Measurements from ENCODE around the gene PHOSPHO1. TPM values are rescaled to one million over a fixed set of nuclear protein-coding genes. Genes with fewer than 3 reads are reported as not detected.

PHOSPHO1 gene
- total RNA-seq, 2 experiments from 2014 or later, result not detected

- peak; percentile 61 for DNase-seq
- H3K4me1 Mint-ChIP-seq, result peaks cover 61% of the 10 kb centered on the region
- ChIA-PET CTCF (interaction anchor here (1.3 to 2.6 kb wide), 2 partner anchors 19 to 28 kb away, joined by 4 to 11 read pairs; no protein-coding TSS in a partner anchor), POLR2A (interaction anchor here (0.6 kb wide), 1 partner anchor 26 kb away, joined by 3 read pairs; no protein-coding TSS in a partner anchor)
- intact Hi-C loops (cut with DNase I, micrococcal nuclease), result loop anchor here (1.0 to 2.0 kb wide), 2 partner anchors 9 to 26 kb away; partner anchors contain the start of genes ABI3 (in 1 of the 2) and GNGT2 (in 1 of the 2)
- H3K36me3 Mint-ChIP-seq (ENCODE audit: low read depth), result peaks cover 59% of the 10 kb centered on the region
- peak; percentile 42 for ATAC-seq
- peak overlapping the region; percentile 9 for H3K4me3 Mint-ChIP-seq
- no peaks in the 10 kb centered on the region for H3K27me3 Mint-ChIP-seq
- H3K9me3 Mint-ChIP-seq (ENCODE audit: low read depth), result no peaks in the 10 kb centered on the region
- peak overlapping the region; percentile 81 for H3K27ac Mint-ChIP-seq
Observed at GRCh38 chr17:49218941-49219913, 11.4 kb downstream of the PHOSPHO1 start.

- intact Hi-C loops (cut with DNase I, micrococcal nuclease), result loop anchor here (1.0 to 2.0 kb wide), 2 partner anchors 8 to 25 kb away; partner anchors contain the start of genes ABI3 (in 1 of the 2) and GNGT2 (in 1 of the 2)
- H3K36me3 Mint-ChIP-seq (ENCODE audit: low read depth), result peaks cover 56% of the 10 kb centered on the region
- POLR2A ChIA-PET, result no interaction called here
- peak; percentile 66 for DNase-seq
- CTCF ChIA-PET, result interaction anchor here (1.1 to 2.6 kb wide), 3 partner anchors 10 to 26 kb away, joined by 4 to 11 read pairs (median 4); no protein-coding TSS in a partner anchor
- peak overlapping the region; percentile 86 for H3K27ac Mint-ChIP-seq
- peak; percentile 73 for ATAC-seq
- peaks cover 63% of the 10 kb centered on the region for H3K4me1 Mint-ChIP-seq
- H3K27me3 Mint-ChIP-seq, result no peaks in the 10 kb centered on the region
- no peaks in the 10 kb centered on the region for H3K9me3 Mint-ChIP-seq (ENCODE audit: low read depth)
- H3K4me3 Mint-ChIP-seq, result peak overlapping the region; percentile 54
Observed at GRCh38 chr17:49217651-49218413, 12.8 kb downstream of the PHOSPHO1 start.

GRCh38 chr17:49216953-49217650, 13.5 kb downstream of the PHOSPHO1 start:
- intact Hi-C loops (cut with DNase I, micrococcal nuclease), result no loop called here
- no peaks in the 10 kb centered on the region for H3K9me3 Mint-ChIP-seq (ENCODE audit: low read depth)
- H3K36me3 Mint-ChIP-seq (ENCODE audit: low read depth), result peaks cover 51% of the 10 kb centered on the region
- H3K4me1 Mint-ChIP-seq, result peaks cover 70% of the 10 kb centered on the region
- DNase-seq (no peak), ATAC-seq (no peak)
- H3K27me3 Mint-ChIP-seq, result no peaks in the 10 kb centered on the region
- no peak overlapping the region for H3K4me3 Mint-ChIP-seq
- ChIA-PET POLR2A (no interaction called here), CTCF (interaction anchor here (1.1 to 2.6 kb wide), 2 partner anchors 9 to 25 kb away, joined by 4 to 11 read pairs; no protein-coding TSS in a partner anchor)
- H3K27ac Mint-ChIP-seq, result peak overlapping the region; percentile 8

GRCh38 chr17:49216482-49216881, 14.1 kb downstream of the PHOSPHO1 start:
- POLR2A ChIA-PET, result no interaction called here
- H3K27me3 Mint-ChIP-seq, result no peaks in the 10 kb centered on the region
- CTCF ChIA-PET, result interaction anchor here (2.6 kb wide), 1 partner anchor 25 kb away, joined by 11 read pairs; no protein-coding TSS in a partner anchor
- peaks cover 49% of the 10 kb centered on the region for H3K36me3 Mint-ChIP-seq (ENCODE audit: low read depth)
- DNase-seq, result no peak
- H3K27ac Mint-ChIP-seq, result peak overlapping the region; percentile 81
- H3K9me3 Mint-ChIP-seq (ENCODE audit: low read depth), result no peaks in the 10 kb centered on the region
- intact Hi-C loops (cut with DNase I, micrococcal nuclease), result no loop called here
- H3K4me3 Mint-ChIP-seq, result no peak overlapping the region
- no peak for ATAC-seq
- peaks cover 71% of the 10 kb centered on the region for H3K4me1 Mint-ChIP-seq

- peak overlapping the region; percentile 46 for H3K4me3 Mint-ChIP-seq
- intact Hi-C loops (cut with DNase I, micrococcal nuclease), result no loop called here
- CTCF ChIA-PET, result interaction anchor here (0.7 to 2.5 kb wide), 7 partner anchors 9 to 100 kb away, joined by 3 to 20 read pairs (median 4); no protein-coding TSS in a partner anchor
- H3K9me3 Mint-ChIP-seq (ENCODE audit: low read depth), result no peaks in the 10 kb centered on the region
- POLR2A ChIA-PET, result interaction anchor here (1.2 to 1.4 kb wide), 2 partner anchors 10 to 22 kb away, joined by 3 read pairs; no protein-coding TSS in a partner anchor
- H3K27ac Mint-ChIP-seq, result peak overlapping the region; percentile 86
- H3K36me3 Mint-ChIP-seq (ENCODE audit: low read depth), result peaks cover 43% of the 10 kb centered on the region
- no peak for ATAC-seq
- peaks cover 83% of the 10 kb centered on the region for H3K4me1 Mint-ChIP-seq
- peak; percentile 51 for DNase-seq
- H3K27me3 Mint-ChIP-seq, result no peaks in the 10 kb centered on the region
Observed at GRCh38 chr17:49214676-49215360, 15.8 kb downstream of the PHOSPHO1 start.

GRCh38 chr17:49213847-49214246, 16.7 kb downstream of the PHOSPHO1 start:
- Mint-ChIP-seq H3K9me3 (ENCODE audit: low read depth) (no peaks in the 10 kb centered on the region), H3K4me3 (no peak overlapping the region), H3K36me3 (ENCODE audit: low read depth) (peaks cover 34% of the 10 kb centered on the region), H3K27ac (peak overlapping the region; percentile 10), H3K4me1 (peaks cover 83% of the 10 kb centered on the region), H3K27me3 (no peaks in the 10 kb centered on the region)
- DNase-seq, result no peak
- CTCF ChIA-PET, result interaction anchor here (0.8 to 2.5 kb wide), 3 partner anchors 13 to 22 kb away, joined by 3 to 20 read pairs (median 4); no protein-coding TSS in a partner anchor
- intact Hi-C loops (cut with DNase I, micrococcal nuclease), result no loop called here
- POLR2A ChIA-PET, result no interaction called here
- no peak for ATAC-seq

GRCh38 chr17:49213399-49213798, 17.2 kb downstream of the PHOSPHO1 start:
- no peak overlapping the region for H3K27ac Mint-ChIP-seq
- peaks cover 32% of the 10 kb centered on the region for H3K36me3 Mint-ChIP-seq (ENCODE audit: low read depth)

GRCh38 chr17:49210158-49211029, 20.2 kb downstream of the PHOSPHO1 start, which contains the start of the genes ABI3 and GNGT2:
Gene ABI3 (plus strand): TSS chr17:49210707. CDS start chr17:49210725, 18 bp downstream.
Gene GNGT2 (minus strand): TSS chr17:49210574. CDS start chr17:49207422, 3,152 bp downstream.
- H3K27ac Mint-ChIP-seq, result peak within 1 kb of the TSS; percentile 97
- peak; percentile 92 for ATAC-seq
- H3K4me3 Mint-ChIP-seq, result peak within 1 kb of the TSS; percentile 86
- H3K36me3 Mint-ChIP-seq (ENCODE audit: low read depth), result peaks cover 26% of the 10 kb centered on the region
- H3K4me1 Mint-ChIP-seq, result peaks cover 62% of the 10 kb centered on the region
- POLR2A ChIA-PET, result interaction anchor here (0.6 to 2.1 kb wide), 3 partner anchors 12 to 18 kb away, joined by 4 to 9 read pairs (median 4); no protein-coding TSS in a partner anchor
- H3K9me3 Mint-ChIP-seq (ENCODE audit: low read depth), result no peaks in the 10 kb centered on the region
- peak; percentile 84 for DNase-seq
- CTCF ChIA-PET, result interaction anchor here (0.6 to 4.7 kb wide), 6 partner anchors 12 to 837 kb away, joined by 3 to 61 read pairs (median 5); no protein-coding TSS in a partner anchor
- H3K27me3 Mint-ChIP-seq, result no peaks in the 10 kb centered on the region
- intact Hi-C loops (cut with DNase I, micrococcal nuclease), result loop anchor here (1.0 to 2.0 kb wide), 4 partner anchors 8 to 20 kb away; partner anchors contain the start of gene PHOSPHO1 (in 1 of the 2)

More at GRCh38 chr17:49213399-49213798, 17.2 kb downstream of the PHOSPHO1 start:
- intact Hi-C loops (cut with DNase I, micrococcal nuclease), result no loop called here
- Mint-ChIP-seq H3K4me1 (peaks cover 82% of the 10 kb centered on the region), H3K27me3 (no peaks in the 10 kb centered on the region), H3K4me3 (no peak overlapping the region), H3K9me3 (ENCODE audit: low read depth) (no peaks in the 10 kb centered on the region)
- ChIA-PET CTCF (interaction anchor here (2.2 to 4.7 kb wide), 3 partner anchors 9 to 21 kb away, joined by 12 to 61 read pairs (median 13); no protein-coding TSS in a partner anchor), POLR2A (no interaction called here)
- DNase-seq (no peak), ATAC-seq (no peak)

- H3K4me3 Mint-ChIP-seq, result peak overlapping the region; percentile 86
- peaks cover 50% of the 10 kb centered on the region for H3K4me1 Mint-ChIP-seq
Observed at GRCh38 chr17:49209061-49209571, 21.5 kb downstream of the PHOSPHO1 start.

More at GRCh38 chr17:49209061-49209571, 21.5 kb downstream of the PHOSPHO1 start:
- Mint-ChIP-seq H3K27ac (peak overlapping the region; percentile 97), H3K9me3 (ENCODE audit: low read depth) (no peaks in the 10 kb centered on the region), H3K27me3 (no peaks in the 10 kb centered on the region), H3K36me3 (ENCODE audit: low read depth) (peaks cover 19% of the 10 kb centered on the region)
- intact Hi-C loops (cut with DNase I, micrococcal nuclease), result no loop called here
- ChIA-PET CTCF (interaction anchor here (0.6 to 4.7 kb wide), 8 partner anchors 9 to 29 kb away, joined by 3 to 61 read pairs (median 5); no protein-coding TSS in a partner anchor), POLR2A (interaction anchor here (1.2 kb wide), 1 partner anchor 13 kb away, joined by 4 read pairs; no protein-coding TSS in a partner anchor)
- DNase-seq (no peak), ATAC-seq (peak; percentile 27)
